ENCODE results near the gene RBAK.
"Not testable (repeated sequence)": the region's sequence is repeated elsewhere in the genome, so short reads cannot be mapped to it uniquely, and the experiment has no call there.

The RBAK gene

GRCh38 chr7:5041047-5041446, 4.6 kb upstream of the RBAK start:
- H3K9me3 ChIP-seq (ENCODE audit: control insufficient read depth, low read length), result no peaks in the 10 kb centered on the region
- no peaks in the 10 kb centered on the region for H3K36me3 ChIP-seq (ENCODE audit: control insufficient read depth, insufficient read depth, low read length)
- TF ChIP-seq CTCF (IDR thresholded peaks at IDR 0.05), result no peak
- H3K79me2 ChIP-seq, result peaks cover under 1% of the 10 kb centered on the region
- H3K4me2 ChIP-seq (ENCODE audit: low read length), result no peak overlapping the region
- H3K4me3 ChIP-seq (ENCODE audit: low read depth, low read length), result no peak overlapping the region
- no peaks in the 10 kb centered on the region for H3K4me1 ChIP-seq
- H3K27me3 ChIP-seq (ENCODE audit: control insufficient read depth, insufficient read depth, low read length), result no peaks in the 10 kb centered on the region
- H3K27ac ChIP-seq, result no peak overlapping the region
- no peak overlapping the region for H2AFZ ChIP-seq
- H3K9ac ChIP-seq, result no peak overlapping the region

GRCh38 chr7:5043661-5044060, 2.0 kb upstream of the RBAK start:
- no peak overlapping the region for H3K9ac ChIP-seq

GRCh38 chr7:5046397-5046732, 705 bp downstream of the RBAK start:
- Histone ChIP-seq H3K4me3 (ENCODE audit: low read depth, low read length) (peak overlapping the region; percentile 85), H2AFZ (peak overlapping the region; percentile 63), H3K9ac (peak overlapping the region; percentile 88), H3K27ac (peak overlapping the region; percentile 33), H3K4me2 (ENCODE audit: low read length) (peak overlapping the region; percentile 73)
- H3K36me3 ChIP-seq (ENCODE audit: control insufficient read depth, insufficient read depth, low read length); H3K4me1 ChIP-seq; H3K79me2 ChIP-seq; H3K9me3 ChIP-seq (ENCODE audit: control insufficient read depth, low read length); H3K27me3 ChIP-seq (ENCODE audit: control insufficient read depth, insufficient read depth, low read length): not testable (repeated sequence)

More at GRCh38 chr7:5043661-5044060, 2.0 kb upstream of the RBAK start:
- Histone ChIP-seq H2AFZ (no peak overlapping the region), H3K27ac (no peak overlapping the region), H3K9me3 (ENCODE audit: control insufficient read depth, low read length) (no peaks in the 10 kb centered on the region), H3K4me1 (no peaks in the 10 kb centered on the region), H3K4me2 (ENCODE audit: low read length) (no peak overlapping the region), H3K79me2 (peaks cover 4% of the 10 kb centered on the region), H3K36me3 (ENCODE audit: control insufficient read depth, insufficient read depth, low read length) (no peaks in the 10 kb centered on the region), H3K4me3 (ENCODE audit: low read depth, low read length) (no peak overlapping the region), H3K27me3 (ENCODE audit: control insufficient read depth, insufficient read depth, low read length) (no peaks in the 10 kb centered on the region)
- TF ChIP-seq CTCF (IDR thresholded peaks at IDR 0.05), result no peak

GRCh38 chr7:5047127-5047526, 1.5 kb downstream of the RBAK start:
- H3K4me2 ChIP-seq (ENCODE audit: low read length); H3K79me2 ChIP-seq; H3K27me3 ChIP-seq (ENCODE audit: control insufficient read depth, insufficient read depth, low read length); H3K4me3 ChIP-seq (ENCODE audit: low read depth, low read length); H3K9me3 ChIP-seq (ENCODE audit: control insufficient read depth, low read length); H3K4me1 ChIP-seq; H2AFZ ChIP-seq; H3K36me3 ChIP-seq (ENCODE audit: control insufficient read depth, insufficient read depth, low read length); H3K9ac ChIP-seq; H3K27ac ChIP-seq: not testable (repeated sequence)

GRCh38 chr7:5050676-5051075, 5.0 kb downstream of the RBAK start:
- H3K79me2 ChIP-seq, result peaks cover 15% of the 10 kb centered on the region
- H3K27ac ChIP-seq, result no peak overlapping the region
- no peak for TF ChIP-seq CTCF (IDR thresholded peaks at IDR 0.05)
- no peak overlapping the region for H3K9ac ChIP-seq
- no peaks in the 10 kb centered on the region for H3K36me3 ChIP-seq (ENCODE audit: control insufficient read depth, insufficient read depth, low read length)
- H3K4me2 ChIP-seq (ENCODE audit: low read length), result no peak overlapping the region
- no peak overlapping the region for H2AFZ ChIP-seq
- H3K9me3 ChIP-seq (ENCODE audit: control insufficient read depth, low read length), result no peaks in the 10 kb centered on the region
- H3K27me3 ChIP-seq (ENCODE audit: control insufficient read depth, insufficient read depth, low read length), result no peaks in the 10 kb centered on the region
- H3K4me1 ChIP-seq, result no peaks in the 10 kb centered on the region
- H3K4me3 ChIP-seq (ENCODE audit: low read depth, low read length), result no peak overlapping the region

- H3K79me2 ChIP-seq, result peaks cover 13% of the 10 kb centered on the region
- not testable (repeated sequence) for H2AFZ ChIP-seq; H3K36me3 ChIP-seq (ENCODE audit: control insufficient read depth, insufficient read depth, low read length); H3K4me1 ChIP-seq; H3K27ac ChIP-seq; H3K9me3 ChIP-seq (ENCODE audit: control insufficient read depth, low read length); H3K9ac ChIP-seq; H3K4me3 ChIP-seq (ENCODE audit: low read depth, low read length); H3K27me3 ChIP-seq (ENCODE audit: control insufficient read depth, insufficient read depth, low read length); H3K4me2 ChIP-seq (ENCODE audit: low read length)
These were observed 6.1 kb downstream of the RBAK start for GRCh38 chr7:5051731-5052130.

All from parathyroid adenoma (tissue), 2 donors.